Body of pancreas (tissue), 4 donors: ENCODE data around the gene POLR2J. TPM values are rescaled to one million over a fixed set of nuclear protein-coding genes. Genes with fewer than 3 reads are reported as not detected.
"Not testable (repeated sequence)": the region's sequence is repeated elsewhere in the genome, so short reads cannot be mapped to it uniquely, and the experiment has no call there.

Experiments used
- ATAC-seq: fragments of 150-250 bp; one replicate; pipeline ENCODE4 v1.9.1; 2016
- DNase-seq, 4 donors: peaks; one replicate each; pipeline ENCODE4 v3.0.0-alpha.2; 2019
- H3K27ac ChIP-seq, 4 donors: fragments of 200-600 bp; sonication (generic); 1 replicate in 3 of 4; 2 replicates in 1 of 4; pipeline versions ENCODE4 v1.5.1 to v1.6.1; 2016 to 2019; ENCODE audit warnings: mild to moderate bottlenecking in 1 of 4, mixed read lengths in 1 of 4, moderate library complexity in 1 of 4
- H3K27me3 ChIP-seq, 2 donors: fragments of 200-600 bp; sonication (generic); one replicate each; pipeline ENCODE4 v1.6.0; 2016; ENCODE audit warnings: mild to moderate bottlenecking in 1 of 2
- H3K36me3 ChIP-seq, 2 donors: fragments of 200-600 bp; sonication (generic); replicated peaks in 1 of 2; 2 replicates each; pipeline ENCODE4 v1.5.1; 2016; ENCODE audit warnings: low read depth in 2 of 2; ENCODE audit not compliant: insufficient read depth in 1 of 2
- H3K4me1 ChIP-seq: fragments of 200-600 bp; sonication (generic); one replicate; pipeline ENCODE4 v1.6.0; 2016
- H3K4me3 ChIP-seq, 2 donors: fragments of 200-600 bp; sonication (generic); 1 replicate in 1 of 2; 2 replicates in 1 of 2; pipeline ENCODE4 v1.5.1; 2016 to 2019
- H3K9me3 ChIP-seq, 3 donors: fragments of 200-600 bp; sonication (generic); 1 replicate in 2 of 3; 2 replicates in 1 of 3; pipeline ENCODE4 v1.5.1; 2016
- CTCF ChIP-seq, 7 experiments: fragments of 450-650 bp in 4 of 7; fragments of 200-600 bp in 3 of 7; sonication (generic) in 3 of 7; IDR thresholded peaks; one replicate each; pipeline ENCODE4 v1.5.1; 2016 to 2019; ENCODE audit warnings: antibody characterized with exemption in 7 of 7
- POLR2A ChIP-seq, 3 donors: fragments of 450-650 bp; IDR thresholded peaks; one replicate each; pipeline ENCODE4 v1.6.1; 2016; ENCODE audit warnings: antibody characterized with exemption in 3 of 3, mild to moderate bottlenecking in 2 of 3
- WGBS, 2 donors: methylation state at CpG; one replicate each; pipeline ENCODE4 v1.1.5; 2017; 5-methylcytosine and 5-hydroxymethylcytosine counted together
- intact Hi-C: fragments of 100-400 bp; cut with DNase I; formaldehyde crosslinking; loops from one replicate; pipeline ENCODE4 v1.15.1; 2023
- total RNA-seq, 2 donors: library from RNA; depleted of rRNA; stranded (reverse); fragments of >200 nt; gene quantifications; one replicate each; pipeline ENCODE4 v1.1.0, GENCODE V29; 2016

Gene POLR2J
- 10 to 100 TPM in 1 of 2 donors, 1 to 10 TPM in 1; 6.6 to 12.5 TPM for total RNA-seq

DNA sequence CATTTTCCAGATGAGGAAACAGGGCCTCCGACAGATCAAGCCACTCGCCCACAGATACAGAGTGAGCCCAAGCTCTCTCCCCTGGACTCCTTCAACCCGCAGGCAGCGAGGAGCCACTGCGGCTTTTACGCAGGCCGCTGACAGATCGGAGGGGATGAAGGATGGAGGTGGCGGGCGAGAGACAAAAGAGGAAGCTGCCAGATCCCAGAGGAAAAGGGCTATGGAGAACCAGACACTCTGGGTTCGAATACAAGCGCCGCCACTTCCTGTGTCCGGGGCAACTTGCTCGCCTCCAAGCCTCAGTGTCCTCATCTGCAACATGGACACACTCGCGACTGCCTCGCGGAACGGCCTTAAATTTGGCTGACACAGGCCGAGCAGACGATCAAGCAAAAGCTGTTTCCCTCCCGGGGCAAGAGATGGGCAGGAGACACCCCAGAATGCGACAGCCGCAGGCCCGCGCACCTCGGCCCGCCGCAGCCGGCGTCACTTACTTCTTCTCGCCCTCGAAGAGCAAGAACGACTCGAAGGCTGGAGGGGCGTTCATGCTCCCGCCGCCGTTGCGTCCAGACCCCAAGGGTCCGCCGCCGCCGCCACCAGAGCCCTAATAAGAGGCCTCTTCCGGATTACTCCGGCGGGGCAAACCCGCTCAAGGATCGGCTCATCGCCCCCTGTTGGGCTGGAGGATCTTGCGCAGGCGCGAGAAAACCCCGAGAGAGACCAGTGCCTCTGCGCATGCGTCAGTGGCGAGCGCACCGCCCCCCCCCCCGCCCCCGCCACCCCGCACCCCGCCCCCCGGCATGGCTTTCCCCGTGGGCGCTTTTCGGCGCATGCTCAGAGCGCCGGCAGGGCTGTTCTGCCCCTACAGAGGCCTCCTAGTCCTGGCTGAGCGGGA, at the start of gene POLR2J:
Gene POLR2J, minus strand, starts transcription at position 609 of the 895 bp plus-strand sequence. Its CDS starts 62 bp downstream, at position 547.
- 0% methylated on average over 49 of the region's 72 CpGs; no CpG with 5 or more reads in 1 of the 2 donors for WGBS, 2 donors
- Histone ChIP-seq H3K4me3 (peak within 1 kb of the TSS in 1 of 2 donors; percentile 34), H3K27ac (peak within 1 kb of the TSS in 3 of 4 donors; percentile 30 to 68 (median 54))
- peak; percentile 92 for ATAC-seq
- TF ChIP-seq CTCF (IDR thresholded peaks at IDR 0.05) (peak in 6 of 7 experiments; percentile 26 to 76 (median 45)), POLR2A (IDR thresholded peaks at IDR 0.05) (peak in 2 of 3 donors; percentile 25 to 72)
- H3K36me3 ChIP-seq, H3K9me3 ChIP-seq, H3K4me1 ChIP-seq, intact Hi-C loops, H3K27me3 ChIP-seq: not testable (repeated sequence)
- peak; percentile 68 to 93 (median 90) for DNase-seq

GRCh38 chr7:102527822-102528793, 49.4 kb upstream of the POLR2J start:
- H3K27ac ChIP-seq, H3K36me3 ChIP-seq, H3K4me1 ChIP-seq, intact Hi-C loops, H3K4me3 ChIP-seq, H3K9me3 ChIP-seq, H3K27me3 ChIP-seq: not testable (repeated sequence)
- 92% methylated on average over 2 of the region's 13 CpGs; no CpG with 5 or more reads in 1 of the 2 donors for WGBS, 2 donors
- DNase-seq (peak in 1 of 4 donors; percentile 1), ATAC-seq (peak; percentile 25)

GRCh38 chr7:102527182-102527581, 48.5 kb upstream of the POLR2J start:
- DNase-seq, H3K9me3 ChIP-seq, intact Hi-C loops, H3K4me1 ChIP-seq, H3K36me3 ChIP-seq, H3K4me3 ChIP-seq, H3K27me3 ChIP-seq, ATAC-seq, H3K27ac ChIP-seq: not testable (repeated sequence)
- no CpG with 5 or more reads among the region's 8 CpGs for WGBS, 2 donors

- H3K27me3 ChIP-seq, DNase-seq, H3K9me3 ChIP-seq, H3K4me3 ChIP-seq, ATAC-seq, H3K4me1 ChIP-seq, intact Hi-C loops, H3K36me3 ChIP-seq, H3K27ac ChIP-seq: not testable (repeated sequence)
- WGBS, 2 donors = 33% methylated on average over 1 of the region's 2 CpGs; no CpG with 5 or more reads in 1 of the 2 donors
Observed at GRCh38 chr7:102524803-102525202, 46.1 kb upstream of the POLR2J start.

- DNase-seq, H3K9me3 ChIP-seq, H3K27ac ChIP-seq, H3K36me3 ChIP-seq, H3K4me3 ChIP-seq, H3K27me3 ChIP-seq, H3K4me1 ChIP-seq, ATAC-seq, intact Hi-C loops: not testable (repeated sequence)
- 89% methylated on average over 4 of the region's 5 CpGs; no CpG with 5 or more reads in 1 of the 2 donors for WGBS, 2 donors
Observed at GRCh38 chr7:102520797-102521196, 42.1 kb upstream of the POLR2J start.

- H3K27me3 ChIP-seq, H3K4me1 ChIP-seq, H3K27ac ChIP-seq, H3K36me3 ChIP-seq, H3K9me3 ChIP-seq, H3K4me3 ChIP-seq, intact Hi-C loops: not testable (repeated sequence)
- no CpG with 5 or more reads among the region's 61 CpGs for WGBS, 2 donors
- DNase-seq = peak in 2 of 4 donors; percentile 9 to 14
- peak; percentile 98 for ATAC-seq
Observed at GRCh38 chr7:102517550-102518147, 38.9 kb upstream of the POLR2J start, which contains the start of gene RASA4B. Gene RASA4B (minus strand): TSS chr7:102517777. CDS start chr7:102517710, 67 bp downstream.

- H3K36me3 ChIP-seq, DNase-seq, H3K9me3 ChIP-seq, intact Hi-C loops, H3K4me1 ChIP-seq, H3K27me3 ChIP-seq, H3K27ac ChIP-seq, ATAC-seq, H3K4me3 ChIP-seq: not testable (repeated sequence)
- no CpG with 5 or more reads among the region's 10 CpGs for WGBS, 2 donors
Observed at GRCh38 chr7:102516951-102517350, 38.2 kb upstream of the POLR2J start.

GRCh38 chr7:102515889-102516288, 37.2 kb upstream of the POLR2J start:
- WGBS, 2 donors = no CpG with 5 or more reads among the region's 3 CpGs
- H3K4me1 ChIP-seq, H3K4me3 ChIP-seq, H3K9me3 ChIP-seq, DNase-seq, ATAC-seq, H3K36me3 ChIP-seq, H3K27ac ChIP-seq, H3K27me3 ChIP-seq, intact Hi-C loops: not testable (repeated sequence)

GRCh38 chr7:102514881-102515721, 36.4 kb upstream of the POLR2J start:
- H3K9me3 ChIP-seq, H3K27me3 ChIP-seq, H3K27ac ChIP-seq, H3K4me3 ChIP-seq, intact Hi-C loops, H3K4me1 ChIP-seq, ATAC-seq, H3K36me3 ChIP-seq: not testable (repeated sequence)
- peak in 1 of 4 donors; percentile 2 for DNase-seq
- WGBS, 2 donors = 83% methylated on average over 2 of the region's 15 CpGs; no CpG with 5 or more reads in 1 of the 2 donors
